ENCODE data around the gene TK2.

GRCh38 chr16:66458292-66458691 is 91.6 kb downstream of the TK2 start:
- TF ChIP-seq CTCF (IDR thresholded peaks at IDR 0.05) (no peak), RAD21 (conservative IDR thresholded peaks at IDR 0.05 in 1 of 2, IDR thresholded peaks at IDR 0.05 in 1 of 2) (no peak), POLR2A (IDR thresholded peaks at IDR 0.05; ENCODE audit: low read length) (no peak), PHF8 (IDR thresholded peaks at IDR 0.05; ENCODE audit: borderline replicate concordance, low read depth) (no peak), MAX (IDR thresholded peaks at IDR 0.05) (no peak), SMC3 (IDR thresholded peaks at IDR 0.05) (no peak), EP300 (IDR thresholded peaks at IDR 0.05) (no peak), RCOR1 (IDR thresholded peaks at IDR 0.05; ENCODE audit: low read depth, low read length) (no peak)
